Activated gamma-delta T cell (primary cell): ENCODE results near the gene DUSP8.
A peak's percentile ranks its signal among the peaks of the same experiment; 100 is the strongest.

Experiments
- DNase-seq: peaks from one replicate; lab custom pipeline; 2025; lab: John Stamatoyannopoulos, UW

DUSP8 gene

DNA sequence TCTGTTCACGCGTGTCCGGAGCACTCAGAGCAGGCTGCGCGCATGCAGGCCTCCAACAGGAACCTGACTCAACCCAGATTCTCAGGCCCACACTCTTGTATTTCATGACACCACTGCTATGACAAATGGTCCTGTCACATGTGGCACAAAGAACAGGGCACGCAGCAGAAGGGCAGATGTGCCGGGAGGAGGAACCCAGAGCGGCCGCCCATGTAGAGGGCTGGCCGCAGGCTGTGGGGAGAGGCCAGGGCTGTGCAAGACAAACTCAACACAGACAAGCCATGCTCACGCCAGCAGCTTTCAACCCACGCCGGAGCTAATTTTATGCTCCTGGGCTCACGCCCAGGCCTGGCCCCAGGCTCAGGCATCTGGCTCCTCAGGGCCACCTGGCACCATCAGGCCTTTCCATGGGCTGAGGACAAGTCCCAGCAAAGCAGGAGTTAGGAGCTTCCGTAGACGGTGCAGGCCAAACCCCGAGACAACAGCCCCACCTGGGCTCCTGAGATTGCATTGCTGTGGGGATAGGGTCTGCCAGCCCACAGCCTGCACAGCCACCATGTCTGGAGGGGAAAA lies 40.0 kb downstream of the DUSP8 start:
- no peak for DNase-seq

DNA sequence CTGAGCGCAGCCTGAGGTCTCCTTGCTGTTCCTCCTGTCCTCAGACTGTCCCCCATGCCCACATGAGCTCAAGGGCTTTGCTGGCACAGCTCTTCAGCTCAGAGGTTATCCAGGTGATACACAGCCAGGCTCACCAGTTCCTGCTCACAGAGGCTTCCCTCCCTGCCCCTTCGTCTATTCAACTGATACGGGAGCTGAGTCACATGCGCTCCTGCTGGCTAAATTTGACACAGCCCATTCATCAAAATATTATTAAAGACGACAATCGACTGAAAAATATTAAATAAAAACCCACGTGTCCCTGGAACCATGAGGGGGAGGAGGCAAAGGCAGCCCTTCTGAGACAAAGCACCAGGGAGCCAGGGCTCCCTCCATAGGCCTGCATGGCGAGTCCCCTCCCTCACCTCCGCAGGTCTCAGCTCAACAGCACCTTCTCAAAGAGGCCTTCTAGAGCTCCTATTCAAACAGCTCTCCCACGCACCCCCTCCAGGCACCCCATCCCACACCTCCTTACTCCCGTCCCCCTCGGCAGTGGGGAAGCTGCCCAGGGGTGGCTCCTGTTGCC lies 40.5 kb downstream of the DUSP8 start:
- no peak for DNase-seq

DNA sequence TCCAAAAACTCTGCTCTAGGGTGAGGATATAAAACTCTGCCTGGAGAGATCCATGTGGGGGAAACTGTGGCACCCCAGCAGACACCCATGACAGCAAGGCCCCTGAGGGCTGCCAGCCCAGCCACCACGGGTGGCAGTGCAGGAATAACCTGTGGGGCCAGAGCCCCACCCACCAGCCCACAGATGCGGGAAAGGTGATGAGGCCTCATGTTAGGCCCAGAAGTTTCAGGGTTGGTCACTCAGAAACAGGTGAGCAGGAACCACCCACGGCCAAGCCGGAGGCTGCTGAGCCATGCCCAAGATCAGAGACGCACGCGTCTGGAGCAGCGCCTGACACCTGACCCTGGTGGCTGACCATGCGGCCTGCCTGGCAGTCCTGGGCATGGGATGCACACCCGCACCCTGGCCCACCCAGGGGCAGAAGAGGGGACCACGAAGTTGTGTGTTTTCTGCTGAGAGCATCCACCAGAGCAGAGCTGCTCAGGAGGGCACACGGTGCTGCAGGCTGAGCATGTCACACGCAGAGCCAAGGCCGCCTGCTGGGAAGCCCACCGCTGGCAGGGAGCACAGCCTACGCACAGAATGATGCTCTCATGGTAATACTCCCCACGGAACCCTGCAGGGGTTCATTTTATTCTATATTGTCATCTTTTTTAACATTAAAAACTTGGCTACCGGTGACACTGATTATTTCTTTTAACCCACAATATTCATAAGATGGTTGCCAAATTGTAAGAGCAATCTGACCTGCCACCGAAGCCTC lies 41.2 kb downstream of the DUSP8 start:
- DNase-seq, result no peak

DNA sequence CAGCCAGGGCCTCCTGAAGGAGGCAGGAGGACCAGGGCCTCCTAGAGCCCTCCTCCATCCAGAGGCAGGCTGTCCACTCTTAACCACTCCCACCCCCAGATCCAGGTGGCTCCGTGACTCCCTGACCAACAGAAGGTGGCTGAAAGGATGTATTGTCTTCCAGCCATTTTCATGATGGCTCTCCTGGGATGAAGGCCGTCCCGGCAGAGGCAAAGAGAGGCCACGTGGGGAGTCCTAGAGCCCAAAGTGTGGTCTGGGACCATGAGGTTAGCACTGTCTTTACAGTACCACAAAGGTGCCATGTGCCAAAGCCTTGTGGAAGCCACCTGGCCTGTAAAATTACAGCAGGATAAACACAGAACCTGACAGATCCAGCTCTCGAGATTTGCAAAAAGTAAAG lies 42.3 kb downstream of the DUSP8 start:
- DNase-seq, result no peak

DNA sequence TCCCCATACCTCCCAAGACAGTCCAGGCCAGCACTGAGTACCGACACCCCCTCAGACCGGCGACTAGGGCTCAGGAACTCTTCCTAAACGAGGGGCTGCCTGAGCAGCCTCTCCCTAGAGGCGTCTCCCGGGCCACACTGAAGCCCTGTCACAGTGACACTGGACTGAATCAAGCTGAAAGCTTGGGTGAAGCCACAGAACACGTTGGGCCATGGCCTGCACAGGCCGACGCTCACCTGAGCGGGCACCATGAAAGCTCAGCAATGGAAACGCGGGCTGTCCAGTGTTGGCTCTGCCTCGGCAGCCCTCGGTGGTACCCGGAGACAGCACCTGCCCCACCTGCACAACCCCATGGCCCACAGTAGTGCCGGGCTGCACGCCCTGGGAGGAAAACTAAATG lies 42.8 kb downstream of the DUSP8 start:
- DNase-seq, result no peak

DNA sequence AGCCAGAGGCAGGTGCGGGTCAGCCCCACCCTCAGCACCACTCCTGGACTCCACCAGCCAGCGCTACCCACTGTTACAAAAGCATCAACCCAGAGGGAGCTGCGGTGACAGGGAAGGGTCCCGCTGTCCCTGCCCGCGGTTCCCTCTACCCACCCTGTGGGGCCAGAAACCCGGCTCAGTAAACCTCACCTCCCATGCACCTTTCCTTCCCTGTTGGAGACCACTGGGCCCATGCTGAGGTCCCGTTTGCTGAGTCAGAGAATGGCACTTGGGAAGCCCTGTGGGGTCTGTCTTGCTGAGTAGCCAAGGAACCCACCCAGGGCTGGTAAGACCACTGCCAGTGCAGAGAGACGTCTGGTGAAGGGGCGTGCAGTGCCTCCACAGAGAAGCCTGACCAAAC lies 43.4 kb downstream of the DUSP8 start:
- no peak for DNase-seq

DNA sequence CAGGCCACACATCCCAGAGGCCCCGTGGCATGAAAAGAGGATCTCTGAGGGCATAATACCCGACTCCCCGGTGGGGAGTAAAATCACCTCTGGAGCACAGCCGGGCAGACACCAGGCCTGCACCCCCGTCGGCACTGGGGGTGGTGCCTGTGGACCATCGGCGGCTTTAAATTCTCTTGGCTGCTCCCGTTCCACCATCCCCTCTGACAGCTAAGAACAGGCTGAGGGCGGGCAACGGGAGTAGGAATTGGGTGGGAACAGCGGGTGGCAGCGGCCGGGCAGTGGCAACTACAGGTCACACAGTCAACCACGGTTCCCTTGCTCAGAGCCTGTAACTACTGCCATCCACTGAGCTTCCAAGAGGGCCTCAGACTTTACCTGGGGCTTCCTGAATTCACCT lies 45.3 kb downstream of the DUSP8 start:
- no peak for DNase-seq

DNA sequence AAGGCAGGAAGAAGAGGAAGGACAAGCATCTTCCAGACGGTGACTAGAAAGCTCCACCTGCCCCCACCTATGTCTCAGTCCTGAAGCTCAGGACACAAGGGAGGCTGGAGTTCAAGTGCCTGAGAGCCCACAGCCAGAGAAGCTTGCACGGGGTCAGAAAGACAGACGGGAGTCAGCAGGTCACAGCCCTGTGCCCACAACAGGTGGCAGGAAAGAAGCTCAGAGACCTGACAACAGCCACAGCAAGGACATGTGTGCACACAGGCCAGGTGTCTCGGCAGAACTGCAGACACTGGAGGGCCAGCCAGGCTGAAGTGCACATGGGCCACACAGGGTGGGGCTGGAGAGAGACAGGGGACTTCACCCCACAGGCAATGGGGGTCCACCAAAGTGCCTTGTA lies 48.3 kb downstream of the DUSP8 start:
- DNase-seq, result no peak

DNA sequence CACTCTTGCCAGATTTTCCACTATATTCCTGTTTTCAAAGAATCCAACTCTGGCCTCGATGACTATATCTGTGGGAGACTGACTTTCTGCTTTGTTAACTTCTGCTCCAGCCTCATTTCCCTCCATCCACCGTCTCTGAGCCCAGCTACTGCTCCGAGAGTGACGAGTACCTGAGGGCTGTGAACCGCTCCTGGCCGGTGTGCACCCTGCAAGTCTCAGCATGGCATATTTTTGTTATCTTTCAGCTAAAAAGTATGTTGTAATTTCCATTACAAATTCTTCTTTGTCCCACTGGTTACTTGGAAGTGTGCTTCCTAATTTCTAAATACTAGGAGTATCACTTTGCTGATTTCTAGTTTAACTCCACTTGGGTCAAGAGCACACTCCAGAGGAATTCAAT lies 49.0 kb downstream of the DUSP8 start:
- DNase-seq, result no peak

DNA sequence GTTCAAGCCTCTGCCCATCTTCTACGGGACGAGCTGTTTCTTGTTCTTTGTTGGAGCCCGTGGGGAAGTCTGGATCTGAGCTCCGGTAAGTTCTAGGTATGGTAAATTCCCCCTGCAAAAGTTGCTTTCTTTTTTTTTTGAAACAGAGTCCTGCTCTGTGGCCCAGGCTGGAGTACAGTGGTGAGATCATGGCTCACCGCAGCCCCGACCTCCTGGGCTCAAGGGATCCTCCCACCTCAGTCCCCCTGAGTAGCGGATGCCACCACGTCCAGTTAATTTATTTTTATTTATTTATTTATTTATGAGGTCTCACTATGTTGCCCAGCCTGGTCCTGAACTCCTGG lies 50.0 kb downstream of the DUSP8 start:
- DNase-seq, result no peak

DNA sequence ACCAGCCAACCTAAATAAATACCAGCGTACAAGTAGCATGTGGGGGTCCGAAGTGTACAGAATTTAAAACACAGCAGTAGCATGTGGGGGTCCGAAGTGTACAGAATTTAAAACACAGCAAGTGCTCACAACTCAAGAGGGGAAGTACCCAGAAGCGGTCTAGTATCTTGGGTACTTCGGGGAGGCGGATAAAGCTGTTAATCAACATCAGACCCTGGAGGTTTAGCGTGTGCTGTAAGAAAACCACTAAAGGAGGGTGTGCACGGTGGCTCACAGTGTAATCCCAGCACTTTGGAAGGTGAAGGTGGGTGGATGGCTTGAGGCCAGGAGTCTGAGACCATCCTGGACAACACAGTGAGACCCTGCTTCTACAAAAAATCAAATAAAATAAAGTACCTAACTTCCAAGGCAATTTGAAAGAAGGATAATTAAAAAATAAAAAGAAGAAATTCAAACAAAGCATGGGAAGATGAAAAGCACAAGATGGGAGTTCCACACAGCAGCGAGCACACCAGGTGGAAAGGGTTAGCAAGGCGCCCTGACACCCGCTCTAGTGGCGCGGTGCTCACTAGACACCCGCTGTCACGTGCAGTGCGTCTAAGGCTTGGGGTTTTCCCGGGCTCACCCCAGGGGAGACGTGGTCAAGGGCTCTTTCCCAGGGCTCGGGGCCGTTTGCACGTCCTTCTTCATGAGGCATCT lies 50.5 kb downstream of the DUSP8 start:
- DNase-seq, result no peak

DNA sequence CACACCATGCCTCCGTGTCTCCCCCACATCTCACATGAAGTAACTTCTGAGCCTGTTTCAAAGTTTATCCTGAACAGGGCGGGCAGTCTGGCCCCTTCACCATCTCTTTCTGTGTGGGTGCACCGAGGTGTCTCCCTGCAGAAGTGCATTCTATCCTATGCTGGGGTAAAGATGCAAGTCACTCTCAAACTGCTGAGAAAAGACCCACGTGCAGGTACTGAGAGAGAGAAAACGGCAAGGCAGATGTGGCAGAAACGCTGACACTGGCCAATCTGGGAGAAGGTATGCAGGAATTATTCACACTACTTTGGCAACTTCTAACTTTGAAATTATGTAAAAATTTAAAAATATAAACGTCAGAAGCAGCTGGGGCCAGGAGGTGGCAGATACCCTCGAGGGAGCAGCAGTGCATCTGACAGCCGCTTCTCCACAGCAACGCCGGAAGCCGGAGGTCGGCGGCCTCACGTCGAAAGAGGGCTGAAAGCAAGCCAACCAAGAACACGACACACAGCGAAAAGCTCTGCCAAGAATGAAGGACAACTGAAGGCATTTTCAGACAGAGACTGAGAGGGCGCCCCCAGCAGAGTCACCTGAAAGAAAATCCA lies 51.3 kb downstream of the DUSP8 start:
- no peak for DNase-seq

DNA sequence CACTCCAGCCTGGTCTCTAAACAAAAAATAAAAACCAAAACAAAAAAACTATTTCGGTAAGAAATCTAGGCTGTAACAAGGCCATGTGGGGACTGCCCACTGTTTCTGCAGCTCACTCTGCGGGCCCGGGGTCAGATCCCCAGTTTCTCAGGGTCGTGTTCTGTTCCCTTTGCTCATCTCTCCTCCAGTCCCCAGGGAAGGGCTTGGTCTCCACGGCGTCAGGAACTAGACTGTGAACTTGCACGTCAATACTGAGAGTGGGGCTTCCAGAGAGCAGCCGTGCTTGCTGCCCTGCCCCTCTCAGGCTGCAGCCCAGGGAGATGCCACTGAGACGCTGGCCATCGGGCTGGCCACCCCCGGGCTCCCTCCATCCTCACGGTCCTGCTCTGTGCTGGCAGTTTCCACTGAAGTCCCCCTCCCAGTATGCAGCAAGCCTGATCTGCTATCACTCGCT lies 51.8 kb downstream of the DUSP8 start:
- DNase-seq, result no peak

DNA sequence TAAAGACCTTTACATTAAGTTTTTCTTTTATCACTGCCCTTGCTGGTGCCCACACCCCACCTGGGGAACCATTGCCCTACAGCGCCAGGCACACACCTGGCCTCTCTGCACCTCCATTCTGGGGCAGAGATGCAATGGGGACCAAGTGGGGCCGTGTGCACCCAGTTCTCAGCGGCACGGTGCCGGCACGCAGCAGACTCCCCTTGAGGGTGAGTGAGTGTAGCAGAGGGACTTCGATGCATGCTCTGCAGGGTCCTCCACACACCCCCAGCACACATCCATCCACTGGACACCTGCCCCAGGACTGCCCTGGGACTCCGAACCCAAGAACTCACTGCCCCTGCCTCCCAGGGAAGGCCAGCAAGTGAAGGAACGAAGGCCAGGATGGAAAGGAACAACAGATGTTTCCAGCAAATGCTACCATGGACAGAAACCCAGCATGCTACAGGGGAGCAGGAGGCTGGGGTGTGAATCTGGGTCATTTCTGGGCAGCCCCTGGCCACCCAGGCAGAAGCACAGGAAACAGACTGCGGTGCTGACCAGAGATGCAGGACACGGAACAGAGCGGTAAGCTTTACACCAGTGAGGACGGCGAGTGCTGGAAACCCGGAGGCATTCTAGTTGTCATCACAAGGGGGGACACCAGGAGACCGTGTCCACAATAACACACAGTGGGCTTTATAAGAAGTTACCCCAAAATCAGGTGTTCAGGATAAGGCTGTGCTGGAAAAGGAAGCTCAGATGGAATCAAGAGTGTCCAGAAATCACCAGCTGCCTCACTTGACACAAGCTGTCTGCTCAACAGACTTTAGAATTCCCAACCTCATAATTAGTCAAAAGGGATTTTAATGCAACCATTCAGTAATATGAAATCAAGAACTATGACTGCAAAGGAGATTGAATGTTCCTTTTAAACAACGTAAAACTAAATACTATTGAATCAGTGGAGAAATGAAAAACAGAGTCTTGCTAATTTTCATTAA lies 52.8 kb downstream of the DUSP8 start:
- DNase-seq, result no peak

DNA sequence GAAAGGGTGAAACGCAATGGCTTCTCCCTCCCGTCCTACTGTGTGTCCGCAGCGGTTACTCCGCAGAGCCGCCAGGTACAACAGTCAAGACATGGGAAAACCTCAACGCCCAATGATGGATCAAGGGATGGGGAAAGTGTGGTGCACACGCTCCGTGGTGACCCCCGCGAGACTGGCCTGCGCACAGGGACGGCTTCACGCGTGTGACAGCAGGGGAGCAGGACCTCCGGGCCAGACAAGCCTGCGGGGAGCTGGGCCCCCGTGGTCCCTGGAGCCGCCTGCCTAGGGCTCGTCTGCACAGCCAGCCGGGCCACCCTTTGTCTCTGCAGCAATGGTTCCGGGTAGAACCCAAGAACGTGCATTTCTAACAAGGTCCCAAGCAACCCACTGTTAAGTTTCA lies 53.8 kb downstream of the DUSP8 start:
- DNase-seq, result no peak

DNA sequence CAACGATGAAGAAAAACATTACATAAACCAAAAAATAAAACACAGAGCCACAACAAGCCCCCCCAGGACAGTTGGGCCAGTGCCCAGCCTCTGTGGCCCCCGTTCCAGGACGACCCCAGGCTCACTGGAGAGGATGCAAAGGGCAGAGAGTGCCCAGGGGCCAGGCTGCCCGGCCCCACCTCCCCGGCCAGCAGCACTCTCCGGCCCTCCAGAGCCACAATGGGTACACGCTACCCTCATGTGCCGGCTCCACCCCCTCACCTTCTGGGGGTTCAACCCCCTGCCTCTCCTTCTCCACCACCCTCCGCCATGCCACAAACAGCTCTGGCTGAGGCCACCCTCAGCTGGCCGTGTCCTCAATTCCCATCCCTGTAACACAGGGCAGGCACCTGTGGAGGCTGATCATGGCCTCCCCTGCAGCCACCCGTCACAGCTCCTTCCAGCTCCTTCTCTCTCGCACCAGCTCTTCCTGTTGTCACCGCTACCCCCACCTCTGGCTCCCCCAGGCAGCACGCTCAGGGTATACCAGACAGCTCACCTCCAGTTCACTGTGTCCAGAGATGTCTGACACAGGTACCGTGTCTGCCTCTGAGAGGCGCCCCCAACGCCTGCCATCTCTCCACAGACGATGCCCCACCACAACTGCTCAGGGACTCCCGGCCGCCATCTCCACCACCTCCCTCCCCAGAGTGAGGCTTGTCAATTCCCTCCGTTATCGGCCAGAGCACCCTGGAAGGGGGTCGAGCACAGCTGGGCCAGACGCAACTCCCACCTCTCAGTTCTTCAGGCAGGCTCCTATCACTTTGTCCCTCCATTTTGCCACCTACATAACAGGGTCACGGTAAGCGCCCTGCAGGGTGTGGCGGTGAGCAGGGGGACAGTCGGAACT lies 54.7 kb downstream of the DUSP8 start:
- no peak for DNase-seq

DNA sequence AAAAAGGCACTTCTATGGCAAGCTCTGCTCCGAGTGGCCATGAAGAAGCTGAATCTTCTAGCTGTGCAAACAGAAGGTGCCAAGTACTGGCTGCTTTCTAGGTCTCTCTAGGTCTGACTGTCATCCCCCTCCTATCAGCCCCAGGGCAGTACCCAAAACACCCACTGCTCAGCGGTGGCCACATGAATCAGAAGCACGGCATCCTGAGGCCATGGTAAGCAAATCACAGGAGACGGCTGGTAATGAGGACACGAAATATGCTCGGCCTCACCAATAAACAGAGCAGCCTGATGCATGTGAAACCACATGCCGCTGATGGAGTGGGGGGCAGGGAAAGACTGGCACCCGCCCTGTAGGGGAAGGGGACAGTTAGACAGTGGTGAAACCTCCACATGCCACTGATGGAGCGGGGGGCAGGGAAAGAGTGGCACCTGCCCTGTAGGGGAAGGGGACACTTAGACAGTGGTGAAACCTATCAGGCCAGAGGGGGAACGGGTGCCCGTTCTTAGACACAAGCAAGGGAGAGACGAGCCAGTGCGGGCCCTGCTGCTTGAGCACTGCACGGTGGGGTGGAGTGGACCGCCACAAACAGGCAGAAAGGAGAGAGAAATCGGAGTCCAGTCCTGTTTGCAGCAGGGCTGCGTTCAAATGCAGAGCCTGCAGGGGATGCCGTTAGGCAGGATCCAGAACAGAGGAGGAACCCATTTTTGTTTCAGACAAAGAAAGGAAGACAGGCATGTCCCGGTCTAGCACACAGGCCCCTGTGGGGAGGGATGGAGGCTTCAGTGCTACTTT lies 55.6 kb downstream of the DUSP8 start:
- DNase-seq, result no peak

DNA sequence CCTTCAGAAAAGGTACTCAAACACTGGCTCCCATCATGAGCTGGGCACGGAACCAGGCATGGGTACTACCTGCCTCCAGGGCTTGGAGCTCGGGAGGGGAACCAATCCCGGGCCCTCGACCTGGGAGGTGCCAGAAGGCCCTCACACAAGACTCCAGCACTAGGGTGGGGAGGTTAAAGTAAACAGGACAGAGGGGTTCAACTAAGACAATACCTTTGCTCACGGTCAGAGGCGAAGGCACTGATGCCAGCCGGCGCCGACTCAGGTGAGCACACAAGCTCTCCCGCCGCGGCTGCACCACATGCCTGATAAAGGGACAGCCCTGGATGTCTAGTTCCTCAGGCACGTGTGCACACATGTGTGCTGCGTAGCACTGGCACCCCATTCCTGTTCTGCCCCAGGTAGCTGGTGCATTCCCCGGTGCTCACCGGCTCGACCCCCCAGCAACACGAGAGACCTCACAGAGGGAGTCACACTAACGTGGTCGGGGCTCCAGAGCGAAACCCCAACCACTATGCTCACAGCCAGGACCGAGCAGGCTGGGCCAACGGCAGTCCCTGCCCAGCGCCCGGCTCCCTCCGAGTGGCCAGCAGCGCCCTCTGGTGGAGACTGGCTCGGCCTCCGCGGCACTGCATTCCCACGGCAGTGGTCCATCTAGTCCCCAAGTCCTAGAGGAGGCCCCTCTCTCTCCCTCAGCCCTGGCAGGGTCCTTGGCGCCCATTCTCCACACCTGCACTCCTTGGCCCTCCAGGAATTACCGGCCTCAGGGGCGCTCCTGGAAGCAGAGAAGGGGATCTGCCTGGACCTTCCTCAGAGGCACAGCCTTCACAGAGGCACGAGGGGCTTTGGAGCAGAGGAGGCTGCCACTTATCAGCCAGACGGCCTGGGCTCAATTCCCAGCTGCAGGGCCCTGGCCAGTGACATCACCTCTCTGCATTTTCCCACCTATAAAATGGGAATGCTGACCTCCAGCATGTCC lies 56.7 kb downstream of the DUSP8 start:
- peak; percentile 46 for DNase-seq
